ENCODE results near the gene AGAP1. TPM values are rescaled to one million over a fixed set of nuclear protein-coding genes. Genes with fewer than 3 reads are reported as not detected.

Gene AGAP1
- total RNA-seq, 1 donor from 2014 or later: 33.4 TPM

GRCh38 chr2:236042087-236042486 is 548.2 kb downstream of the AGAP1 start:
- H3K27me3 ChIP-seq: no peaks in the 10 kb centered on the region
- H3K9me3 ChIP-seq: no peaks in the 10 kb centered on the region
- no peak for TF ChIP-seq CTCF (IDR thresholded peaks at IDR 0.05)
- ATAC-seq (no peak), DNase-seq (no peak)
- H3K27ac ChIP-seq: no peak overlapping the region
- intact Hi-C loops (cut with DNase I): no loop called here
- no peaks in the 10 kb centered on the region for H3K36me3 ChIP-seq
- no peak overlapping the region for H3K4me3 ChIP-seq
- no peaks in the 10 kb centered on the region for H3K4me1 ChIP-seq

- Histone ChIP-seq H3K9me3 (no peaks in the 10 kb centered on the region), H3K27ac (no peak overlapping the region), H3K27me3 (no peaks in the 10 kb centered on the region), H3K4me3 (no peak overlapping the region), H3K4me1 (no peaks in the 10 kb centered on the region), H3K36me3 (peaks cover 12% of the 10 kb centered on the region)
- intact Hi-C loops (cut with DNase I): no loop called here
- DNase-seq (no peak), ATAC-seq (no peak)
- TF ChIP-seq CTCF (IDR thresholded peaks at IDR 0.05): no peak
These were observed 550.3 kb downstream of the AGAP1 start for GRCh38 chr2:236044191-236044590.

GRCh38 chr2:236045251-236046235 is 551.7 kb downstream of the AGAP1 start:
- Histone ChIP-seq H3K9me3 (no peaks in the 10 kb centered on the region), H3K4me1 (no peaks in the 10 kb centered on the region), H3K36me3 (peaks cover 13% of the 10 kb centered on the region), H3K27me3 (no peaks in the 10 kb centered on the region), H3K27ac (no peak overlapping the region), H3K4me3 (no peak overlapping the region)
- ATAC-seq (no peak), DNase-seq (no peak)
- TF ChIP-seq CTCF (IDR thresholded peaks at IDR 0.05): no peak
- intact Hi-C loops (cut with DNase I): no loop called here

- ATAC-seq: no peak
- H3K36me3 ChIP-seq: peaks cover 13% of the 10 kb centered on the region
These were observed 552.9 kb downstream of the AGAP1 start for GRCh38 chr2:236046715-236047114.

GRCh38 chr2:236047176-236047575 is 553.3 kb downstream of the AGAP1 start:
- TF ChIP-seq CTCF (IDR thresholded peaks at IDR 0.05): no peak
- peaks cover 13% of the 10 kb centered on the region for H3K36me3 ChIP-seq
- DNase-seq (no peak), ATAC-seq (no peak)
- no peak overlapping the region for H3K27ac ChIP-seq
- H3K27me3 ChIP-seq: no peaks in the 10 kb centered on the region
- no peaks in the 10 kb centered on the region for H3K4me1 ChIP-seq
- H3K4me3 ChIP-seq: no peak overlapping the region
- H3K9me3 ChIP-seq: no peaks in the 10 kb centered on the region
- intact Hi-C loops (cut with DNase I): no loop called here

More at GRCh38 chr2:236046715-236047114, 552.9 kb downstream of the AGAP1 start:
- H3K9me3 ChIP-seq: no peaks in the 10 kb centered on the region
- intact Hi-C loops (cut with DNase I): no loop called here
- no peak overlapping the region for H3K27ac ChIP-seq
- DNase-seq: no peak
- H3K27me3 ChIP-seq: no peaks in the 10 kb centered on the region
- no peaks in the 10 kb centered on the region for H3K4me1 ChIP-seq
- no peak for TF ChIP-seq CTCF (IDR thresholded peaks at IDR 0.05)
- H3K4me3 ChIP-seq: no peak overlapping the region
